GM21360 (cell line): ENCODE results near the gene ZNF554.

Experiments used
- ATAC-seq: cut with Tn5 transposase; IDR thresholded peaks from one replicate; pipeline ENCODE4 v1.9.1; 2021; ENCODE audit warnings: mild to moderate bottlenecking, moderate library complexity; ENCODE audit not compliant: unreplicated experiment

ZNF554 gene

DNA sequence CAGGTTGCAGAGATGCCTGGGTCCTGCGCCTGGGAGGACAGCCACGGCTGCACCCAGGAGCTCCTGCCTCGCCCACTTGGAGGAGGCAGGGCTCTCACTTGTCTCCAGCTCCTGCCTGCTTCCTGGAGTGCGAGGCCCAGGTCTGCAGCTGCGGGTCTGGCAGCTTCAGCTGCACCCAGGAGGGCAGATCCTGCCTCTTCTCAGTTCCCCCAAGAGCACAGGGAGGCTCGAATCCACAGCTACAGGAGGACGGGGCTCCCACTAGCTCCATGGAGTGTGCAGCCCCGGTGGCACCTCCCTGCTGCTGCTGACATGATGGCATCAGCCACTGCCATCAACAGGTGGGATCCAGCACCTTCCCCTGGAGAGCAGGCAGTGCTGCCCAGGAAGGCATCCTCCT is 4.5 kb downstream of the ZNF554 start:
- no peak for ATAC-seq

DNA sequence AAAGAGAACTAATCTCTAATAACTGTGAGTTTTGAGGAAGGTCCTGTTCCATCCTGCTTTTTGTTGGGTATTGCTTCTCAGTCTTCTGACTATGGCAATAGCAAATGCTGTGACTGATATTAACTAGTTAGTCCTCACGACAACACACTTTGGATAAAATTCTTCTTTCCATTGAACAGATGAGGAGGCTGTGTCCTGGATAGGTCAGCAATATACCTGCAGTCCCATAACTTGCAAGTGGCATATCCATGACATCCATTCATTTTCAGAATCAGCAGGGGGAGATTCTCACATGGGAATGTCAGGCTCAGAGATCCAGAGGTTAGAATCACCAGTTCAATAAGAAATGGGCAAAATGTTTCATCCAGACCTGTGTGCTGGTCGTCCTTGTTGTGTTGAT is 7.4 kb downstream of the ZNF554 start:
- no peak for ATAC-seq

DNA sequence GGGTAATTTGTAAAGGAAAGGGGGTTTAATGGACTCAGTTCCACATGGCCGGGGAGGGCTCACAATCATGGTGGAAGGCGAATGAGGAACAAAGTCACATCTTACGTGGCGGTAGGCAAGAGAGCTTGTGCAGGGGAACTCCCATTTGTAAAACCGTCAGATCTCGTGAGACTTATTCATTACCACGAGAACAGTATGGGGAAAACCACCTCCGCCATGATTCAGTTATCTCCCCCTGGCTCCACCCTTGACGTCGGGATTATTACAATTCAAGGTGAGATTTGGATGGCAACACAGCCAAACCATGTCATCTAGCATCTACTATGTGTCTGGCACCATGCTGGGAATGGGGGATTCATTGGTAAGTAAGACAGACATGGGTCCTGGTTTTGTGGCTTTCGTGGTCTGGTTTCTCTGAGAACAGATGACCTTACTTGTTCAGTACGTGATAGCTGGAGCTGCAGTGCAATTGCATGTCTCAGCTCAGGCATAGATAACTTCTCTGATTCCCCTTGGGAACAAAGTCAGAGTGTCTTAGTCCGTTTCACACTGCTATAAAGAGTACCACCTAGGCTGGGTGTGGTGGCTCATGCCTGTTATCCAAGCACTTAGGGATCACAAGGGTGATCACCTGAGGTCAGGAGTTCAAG is 8.3 kb downstream of the ZNF554 start:
- no peak for ATAC-seq

DNA sequence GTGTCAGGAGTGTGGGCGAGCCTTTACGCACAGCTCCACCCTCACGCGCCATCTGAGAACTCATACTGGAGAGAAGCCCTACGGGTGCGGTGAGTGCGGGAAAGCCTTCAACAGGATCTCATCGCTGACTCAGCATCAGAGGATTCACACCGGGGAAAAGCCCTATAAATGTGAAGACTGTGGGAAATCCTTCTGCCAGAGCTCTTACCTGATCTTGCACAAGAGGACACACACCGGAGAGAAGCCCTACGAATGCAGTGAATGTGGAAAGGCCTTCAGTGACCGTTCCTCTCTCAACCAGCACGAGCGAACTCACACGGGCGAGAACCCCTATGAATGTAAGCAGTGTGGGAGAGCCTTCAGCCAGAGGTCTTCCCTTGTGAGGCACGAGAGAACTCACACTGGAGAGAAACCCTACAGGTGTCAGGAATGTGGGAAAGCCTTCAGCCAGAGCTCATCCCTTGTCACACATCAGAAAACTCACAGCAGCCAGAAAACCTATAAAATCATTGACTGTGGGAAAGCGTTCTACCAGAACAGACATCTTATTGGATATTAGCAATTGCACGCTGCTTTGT is 14.7 kb downstream of the ZNF554 start:
- no peak for ATAC-seq

DNA sequence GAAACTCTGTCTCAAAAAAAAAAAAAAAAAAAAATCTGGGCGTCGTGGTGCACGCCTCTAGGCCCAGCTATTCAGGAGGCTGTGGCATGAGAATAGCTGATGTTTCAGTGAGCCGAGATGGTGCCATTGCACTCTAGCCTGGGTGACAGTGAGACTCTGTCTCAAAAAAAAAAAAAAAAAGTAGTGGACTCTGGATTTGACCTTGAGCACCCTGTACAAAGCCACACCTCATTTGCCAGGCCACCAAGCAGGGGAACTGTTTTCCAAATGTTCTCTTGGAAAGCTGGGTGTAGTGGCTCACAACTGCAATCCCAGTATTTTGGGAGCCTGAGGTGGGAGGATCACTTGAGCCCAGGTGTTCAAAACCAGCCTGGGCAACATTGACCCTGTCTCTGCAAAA is 17.8 kb downstream of the ZNF554 start:
- no peak for ATAC-seq

DNA sequence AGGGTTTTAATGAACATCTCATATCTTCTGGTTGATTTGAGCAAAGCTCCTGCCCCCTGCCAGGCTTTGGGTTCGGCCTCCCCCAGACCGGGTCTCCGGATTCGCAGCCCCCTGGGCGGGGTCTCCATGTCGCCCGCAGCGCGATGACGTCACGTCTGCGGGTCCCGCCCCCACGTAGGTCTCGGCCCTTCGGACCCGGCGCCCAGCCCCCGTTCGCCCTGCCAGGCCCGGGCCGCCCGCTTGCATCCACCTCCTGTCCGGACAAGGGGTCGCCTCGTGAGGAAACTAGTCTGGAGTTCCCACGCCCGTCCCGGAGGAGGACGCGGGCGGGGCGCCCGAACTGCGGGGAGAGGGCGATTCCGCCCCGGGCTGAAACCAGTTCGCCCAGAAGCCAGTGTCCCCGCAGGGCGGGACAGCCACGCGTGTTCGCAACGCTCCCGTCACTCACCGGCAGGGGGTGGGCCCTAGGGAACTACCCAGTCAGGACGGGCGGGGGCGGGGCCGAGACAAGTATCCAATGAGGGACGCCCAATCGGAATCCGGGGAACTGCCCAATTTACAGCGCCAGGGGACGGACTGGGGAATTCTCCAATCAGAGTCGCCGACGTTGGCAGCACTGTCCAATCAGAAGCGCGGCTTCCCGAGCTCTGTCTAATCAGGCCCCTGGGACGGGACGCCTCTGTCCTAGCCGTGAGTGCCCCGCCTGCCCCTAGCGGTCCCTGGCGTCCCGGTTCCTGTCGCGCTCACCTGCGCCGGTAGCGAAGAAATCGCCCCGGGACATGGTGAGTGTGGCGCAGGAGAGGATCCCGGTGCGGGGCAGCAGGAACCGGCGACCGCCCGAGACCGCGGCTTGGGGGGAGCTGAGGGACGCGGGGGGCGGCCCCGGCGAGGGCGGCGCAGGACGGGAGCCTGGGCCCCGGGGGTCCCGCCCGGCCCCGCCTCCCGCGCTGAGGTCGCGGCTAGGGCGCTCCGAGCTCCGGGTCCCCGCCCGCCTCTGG is 21.4 kb downstream of the ZNF554 start, which contains the start of gene ZNF555:
Gene ZNF555, plus strand, starts transcription at position 682 of the 998 bp plus-strand sequence. Its CDS starts 98 bp downstream, at position 780.
- ATAC-seq = peak; percentile 82

DNA sequence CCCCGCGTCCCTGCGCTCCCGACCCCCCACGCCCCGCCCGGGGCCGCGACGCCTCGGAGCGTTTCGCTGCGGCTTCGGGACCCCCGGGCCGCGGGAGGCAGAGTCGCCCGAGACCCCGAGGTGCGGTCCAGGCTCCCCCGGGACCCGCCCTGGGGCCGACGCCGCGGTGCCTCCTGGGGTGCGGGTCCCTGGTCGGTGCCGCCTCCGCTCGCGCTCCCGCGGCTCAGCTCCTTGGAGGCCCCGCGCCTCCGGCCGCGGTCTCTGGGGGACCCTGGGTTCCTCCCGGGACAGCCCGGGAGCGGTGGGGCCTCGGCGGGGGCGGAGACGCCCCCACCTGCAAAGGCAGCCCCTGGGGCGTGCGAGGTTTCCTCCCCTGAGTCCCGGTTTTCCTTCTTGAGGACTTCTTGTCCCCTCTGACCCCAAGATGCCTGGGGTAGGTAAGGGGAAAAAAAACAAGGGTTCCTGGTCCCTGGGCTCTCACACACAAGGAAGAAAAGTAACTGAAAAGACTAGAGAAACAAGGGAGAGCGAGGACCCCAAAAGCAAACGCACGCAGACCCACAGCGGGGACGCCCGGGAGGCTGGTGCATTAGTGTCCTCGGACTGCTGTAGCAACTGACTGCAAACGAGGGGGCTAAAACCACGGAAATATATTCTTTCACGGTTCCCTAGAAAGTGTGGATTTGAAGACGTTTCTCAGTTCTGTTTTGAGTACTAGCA is 22.3 kb downstream of the ZNF554 start:
- peak; percentile 16 for ATAC-seq

DNA sequence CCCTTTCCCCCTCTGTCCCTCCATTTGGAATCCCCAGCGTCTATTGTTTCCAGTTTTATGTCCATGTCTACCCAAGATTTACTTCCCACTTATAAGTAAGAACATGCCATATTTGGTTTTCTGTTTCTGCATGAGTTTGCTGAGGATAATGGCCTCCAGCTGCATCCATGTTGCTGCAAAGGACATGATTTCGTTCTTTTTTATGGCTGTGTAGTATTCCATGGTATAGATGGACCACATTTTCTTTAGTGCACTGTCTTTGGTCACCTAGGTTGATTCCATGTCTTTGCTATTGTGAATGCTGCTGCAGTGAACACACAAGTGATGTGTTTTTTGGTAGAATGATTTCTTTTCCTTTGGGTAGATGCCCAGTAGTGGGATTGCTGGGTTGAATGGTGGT is 25.4 kb downstream of the ZNF554 start:
- ATAC-seq = no peak

DNA sequence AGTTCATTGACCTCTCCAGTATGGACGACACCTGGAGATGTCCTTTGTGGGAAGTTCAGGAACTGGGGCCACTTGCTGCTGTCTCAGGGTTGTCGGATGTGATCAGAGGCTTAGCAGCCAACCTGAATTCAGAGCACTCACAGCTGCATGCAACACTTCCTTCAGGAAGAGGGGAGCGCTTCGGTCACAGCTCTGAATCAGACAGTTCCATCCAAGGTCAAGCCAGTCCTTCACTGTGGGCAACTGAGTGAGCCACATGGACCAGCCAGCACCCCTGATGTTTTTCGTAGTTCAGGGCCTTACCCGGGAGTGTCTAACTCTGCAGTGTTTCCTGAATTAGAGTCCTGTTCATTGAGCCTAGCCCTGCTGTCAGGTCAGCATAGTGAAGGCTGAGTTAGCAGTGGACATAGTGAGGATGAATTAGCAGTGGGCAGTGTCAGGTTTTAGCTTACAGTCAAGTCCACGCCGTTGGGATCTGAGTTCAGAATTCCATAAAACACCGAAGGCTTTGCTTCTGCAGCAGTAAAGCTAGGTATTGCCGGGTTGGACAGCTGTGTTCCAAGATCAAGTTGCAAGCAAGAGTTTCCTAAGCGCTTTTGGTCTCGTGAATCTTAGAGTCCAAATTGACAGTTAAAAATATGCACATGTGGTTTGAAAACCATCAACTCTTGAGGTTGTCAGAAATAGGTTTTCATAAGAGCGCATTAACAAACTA is 26.7 kb downstream of the ZNF554 start:
- no peak for ATAC-seq

DNA sequence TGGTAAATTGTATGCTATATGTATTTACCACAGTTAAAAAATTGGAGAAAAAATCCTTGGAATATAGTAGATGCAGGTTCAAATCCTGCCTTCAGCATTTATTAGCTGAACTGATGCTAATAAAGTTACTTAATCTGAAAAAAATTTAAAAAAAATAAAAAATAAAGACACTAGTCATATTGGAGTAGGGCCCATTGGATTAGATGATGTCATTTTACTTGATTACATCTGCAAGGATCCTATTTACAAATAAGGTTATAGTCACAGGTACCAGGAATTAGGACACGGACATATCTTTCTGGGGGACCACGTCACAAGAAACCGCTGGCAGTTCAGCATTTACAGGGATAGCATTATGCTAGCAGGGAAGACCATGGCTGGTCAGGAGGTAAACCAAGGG is 27.8 kb downstream of the ZNF554 start:
- no peak for ATAC-seq

DNA sequence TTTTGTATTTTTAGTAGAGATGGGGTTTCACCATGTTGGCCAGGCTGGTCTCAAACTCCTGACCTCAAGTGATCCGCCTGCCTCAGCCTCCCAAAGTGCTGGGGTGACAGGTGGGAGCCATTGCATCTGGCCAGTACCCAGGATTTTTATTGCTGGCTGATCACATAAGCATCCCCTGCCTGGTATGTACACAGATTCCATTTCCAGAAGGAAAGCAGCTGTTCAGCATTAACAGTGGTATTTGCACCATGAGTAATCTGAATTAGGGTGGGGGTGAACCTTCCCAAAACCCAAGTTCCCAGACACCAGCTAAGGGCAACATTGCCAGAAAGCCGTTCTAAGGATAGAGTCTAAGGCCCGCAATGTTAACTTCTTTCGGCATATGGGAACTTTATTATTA is 28.9 kb downstream of the ZNF554 start:
- ATAC-seq = no peak

DNA sequence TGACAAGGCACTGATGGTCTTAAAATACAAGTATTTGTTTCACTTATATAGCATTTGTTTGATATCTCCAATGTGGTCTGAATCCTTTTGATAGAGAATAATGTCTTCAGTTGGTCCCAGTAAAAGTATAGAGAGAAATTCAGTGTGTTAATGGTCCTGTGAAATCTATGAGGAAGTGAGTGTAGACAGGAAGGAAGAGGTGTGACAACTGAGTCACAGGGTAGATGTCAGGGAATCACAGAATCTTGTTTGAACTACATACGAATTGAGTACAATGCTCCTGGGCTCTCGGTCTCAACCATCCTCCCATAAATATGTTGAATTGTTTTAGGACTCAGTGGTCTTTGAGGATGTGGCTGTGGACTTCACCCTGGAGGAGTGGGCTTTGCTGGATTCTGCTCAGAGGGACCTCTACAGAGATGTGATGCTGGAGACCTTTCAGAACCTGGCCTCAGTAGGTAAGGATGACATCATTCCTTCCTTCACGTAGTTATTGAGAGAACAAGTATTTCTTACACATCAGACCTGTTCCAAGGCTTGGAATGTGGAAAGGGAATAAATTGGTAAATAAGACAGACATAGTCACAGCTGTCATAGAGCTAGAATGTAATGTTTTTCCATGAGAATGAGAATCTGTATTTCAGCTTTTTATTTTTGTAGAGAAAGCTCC is 30.7 kb downstream of the ZNF554 start:
- ATAC-seq = no peak

DNA sequence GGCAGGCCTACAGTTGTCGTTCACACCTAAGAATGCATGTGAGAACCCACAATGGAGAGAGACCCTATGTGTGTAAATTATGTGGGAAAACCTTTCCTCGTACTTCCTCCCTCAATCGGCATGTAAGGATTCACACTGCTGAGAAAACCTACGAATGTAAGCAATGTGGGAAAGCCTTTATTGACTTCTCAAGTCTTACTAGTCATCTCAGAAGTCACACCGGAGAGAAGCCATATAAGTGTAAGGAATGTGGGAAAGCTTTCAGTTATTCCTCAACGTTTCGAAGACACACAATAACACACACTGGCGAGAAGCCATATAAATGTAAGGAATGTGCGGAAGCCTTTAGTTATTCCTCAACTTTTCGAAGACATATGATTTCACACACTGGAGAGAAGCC is 32.9 kb downstream of the ZNF554 start:
- ATAC-seq = no peak

DNA sequence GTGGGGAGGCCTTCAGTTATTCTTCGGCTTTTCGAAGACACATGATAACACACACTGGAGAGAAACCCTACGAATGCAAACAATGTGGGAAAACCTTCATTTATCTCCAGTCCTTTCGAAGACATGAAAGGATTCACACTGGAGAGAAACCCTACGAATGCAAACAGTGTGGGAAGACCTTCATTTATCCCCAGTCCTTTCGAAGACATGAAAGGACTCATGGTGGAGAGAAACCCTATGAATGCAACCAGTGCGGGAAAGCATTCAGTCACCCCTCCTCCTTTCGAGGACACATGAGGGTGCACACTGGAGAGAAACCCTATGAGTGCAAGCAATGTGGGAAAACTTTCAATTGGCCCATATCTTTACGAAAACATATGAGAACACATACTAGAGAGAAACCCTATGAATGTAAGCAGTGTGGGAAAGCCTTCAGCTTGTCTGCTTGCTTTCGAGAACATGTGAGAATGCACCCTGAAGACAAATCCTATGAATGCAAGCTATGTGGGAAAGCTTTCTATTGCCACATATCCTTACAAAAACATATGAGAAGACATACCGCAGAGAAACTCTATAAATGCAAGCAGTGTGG is 33.4 kb downstream of the ZNF554 start:
- no peak for ATAC-seq

DNA sequence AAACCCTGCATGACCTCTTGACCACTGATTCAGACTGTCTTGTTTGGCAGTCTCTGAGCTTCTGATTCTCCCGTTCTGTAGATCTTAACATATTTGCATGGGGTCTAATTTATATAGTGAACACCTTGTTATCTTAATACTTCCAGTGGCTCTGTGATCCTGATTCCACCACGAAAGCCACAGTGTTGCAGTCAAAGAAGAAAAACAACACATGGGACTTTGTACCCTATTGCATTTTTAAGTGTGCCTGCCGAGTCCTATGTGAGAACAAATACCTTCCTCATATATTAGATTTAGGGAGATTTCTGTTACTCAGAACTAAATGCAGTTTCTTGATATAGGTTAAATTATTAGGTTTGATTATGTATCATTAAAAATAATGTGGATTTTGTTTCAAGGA is 35.2 kb downstream of the ZNF554 start:
- ATAC-seq = no peak

DNA sequence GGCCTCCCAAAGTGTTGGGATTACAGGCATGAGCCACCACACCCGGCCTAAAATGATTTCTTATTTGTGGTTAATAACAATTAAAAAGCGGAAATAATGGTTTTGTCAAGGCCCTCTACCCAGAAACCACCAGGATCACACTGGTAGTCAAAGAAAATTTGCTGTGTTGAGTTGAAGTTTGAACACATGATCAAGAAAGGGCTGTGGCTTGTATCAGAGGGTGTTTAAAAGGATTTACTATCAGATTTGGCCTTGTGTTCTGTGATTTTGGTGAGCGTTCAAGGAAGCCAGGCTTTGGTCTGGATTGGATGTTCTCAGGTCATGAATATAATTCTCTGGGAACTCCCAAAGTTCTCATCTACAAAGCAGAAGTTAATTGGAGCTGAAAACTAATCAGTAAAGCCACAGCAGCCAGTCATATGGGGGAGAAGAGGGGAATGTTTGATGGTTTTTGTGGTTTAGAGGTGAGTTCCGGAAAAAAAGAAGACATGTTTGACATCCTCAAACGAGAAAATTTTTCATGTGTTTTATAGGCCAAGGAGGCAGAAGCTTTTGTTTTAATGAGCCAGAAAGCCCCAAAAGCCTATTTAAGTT is 36.9 kb downstream of the ZNF554 start:
- ATAC-seq = no peak

DNA sequence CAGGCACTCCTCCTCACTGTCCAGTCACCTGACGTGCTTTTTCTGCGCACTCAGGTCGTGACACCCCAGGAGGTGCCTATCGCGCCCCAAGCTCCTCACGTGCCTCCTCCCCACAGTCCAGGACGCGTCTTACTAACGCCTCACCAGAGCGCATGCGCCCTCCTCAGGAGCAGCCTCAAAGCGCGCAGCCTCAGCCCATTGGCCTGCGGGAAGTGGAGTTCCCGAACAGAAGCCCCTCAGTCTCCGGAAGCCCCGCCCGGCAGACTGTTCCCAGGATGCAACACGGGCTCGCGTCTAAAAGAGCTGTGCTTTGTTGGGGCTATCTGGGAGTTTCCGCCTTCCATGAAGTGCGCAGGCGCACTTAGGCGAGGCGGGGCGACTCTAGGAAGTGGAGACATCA is 39.2 kb downstream of the ZNF554 start:
- no peak for ATAC-seq

DNA sequence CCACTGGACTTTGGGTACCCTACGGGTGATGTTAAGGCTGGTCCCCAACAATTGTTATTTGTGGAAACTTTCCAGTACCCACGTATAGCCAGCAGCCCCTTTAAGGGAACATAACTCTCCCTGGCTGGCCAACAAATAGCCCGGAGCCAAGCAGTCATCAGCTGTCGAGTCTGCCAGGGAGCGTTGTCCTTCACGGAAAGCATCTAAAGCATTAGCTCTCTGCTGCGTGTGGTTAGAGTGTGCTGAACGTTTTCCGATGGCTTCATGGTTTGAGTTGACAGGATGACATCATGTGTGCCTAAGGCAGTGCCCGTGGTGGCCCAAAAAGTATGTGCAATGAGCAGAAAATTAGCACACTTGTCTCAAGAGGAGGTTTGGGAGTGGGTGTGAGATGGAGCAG is 44.1 kb downstream of the ZNF554 start:
- no peak for ATAC-seq
